AG09319 (cell line): ENCODE measurements around the gene PTGES3.

ENCODE experiments used
- DNase-seq: peaks from one replicate; pipeline ENCODE4 v3.0.0-alpha.2; 2010; ENCODE audit warnings: low read depth; ENCODE audit errors: extremely low read depth
- CTCF ChIP-seq: IDR thresholded peaks from 2 replicates; pipeline ENCODE4 v1.5.1; 2011; ENCODE audit warnings: low read depth, mild to moderate bottlenecking, inconsistent platforms, low read length, moderate library complexity

The PTGES3 gene

GRCh38 chr12:56629459-56630179, 58.5 kb downstream of the PTGES3 start:
- no peak for DNase-seq
- TF ChIP-seq CTCF = no peak

GRCh38 chr12:56628671-56629458, 59.2 kb downstream of the PTGES3 start:
- DNase-seq = peak; percentile 72
- no peak for TF ChIP-seq CTCF

GRCh38 chr12:56626701-56627100, 61.4 kb downstream of the PTGES3 start:
- TF ChIP-seq CTCF = no peak
- DNase-seq = no peak

- no peak for TF ChIP-seq CTCF
- DNase-seq = no peak
These were observed 65.5 kb downstream of the PTGES3 start for GRCh38 chr12:56622535-56622934.

- DNase-seq = no peak
- no peak for TF ChIP-seq CTCF
These were observed 71.2 kb downstream of the PTGES3 start for GRCh38 chr12:56616925-56617324.

- TF ChIP-seq CTCF = no peak
- DNase-seq = no peak
These were observed 71.8 kb downstream of the PTGES3 start for GRCh38 chr12:56616244-56616643.

GRCh38 chr12:56614627-56615026, 73.5 kb downstream of the PTGES3 start:
- TF ChIP-seq CTCF = no peak
- DNase-seq = no peak
